HG03520 (cell line): Measurements from ENCODE around the gene ARSB.

Experiments
- ATAC-seq: cut with Tn5 transposase; IDR thresholded peaks from one replicate; pipeline ENCODE4 v1.9.1; 2021; ENCODE audit warnings: mild to moderate bottlenecking, moderate library complexity; ENCODE audit not compliant: unreplicated experiment

The ARSB gene

DNA sequence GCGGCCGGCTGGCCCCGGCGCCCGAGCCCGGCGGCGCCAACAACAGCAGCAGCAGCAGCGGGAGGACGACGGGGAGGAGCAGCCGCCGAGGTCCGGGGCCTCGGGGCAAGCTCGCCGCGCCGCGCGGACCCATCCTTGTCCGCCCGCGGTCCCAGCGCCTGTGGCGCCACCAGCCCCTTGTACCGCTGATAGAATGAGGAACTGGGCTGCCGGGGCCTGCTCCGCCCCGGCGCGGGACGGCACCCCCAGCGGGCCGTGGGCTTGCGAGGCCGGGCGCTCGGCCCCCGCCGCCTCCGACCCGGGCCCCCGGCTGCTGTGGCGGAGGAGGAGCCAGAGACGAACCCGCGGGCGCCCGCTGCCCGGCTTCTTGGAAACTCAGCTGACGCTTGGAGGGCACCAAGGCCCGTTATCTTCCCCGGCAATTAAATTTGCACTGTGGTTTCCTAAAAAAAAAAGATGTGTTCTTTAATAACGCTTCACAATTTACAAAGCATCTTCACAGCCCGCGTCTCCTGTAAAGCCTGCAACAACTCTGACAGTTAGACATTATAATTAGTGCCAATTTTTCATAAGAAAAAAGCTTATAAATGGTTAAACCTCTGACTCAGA is at the start of gene ARSB:
Gene ARSB (minus strand): TSS at position 195 of the 609 bp plus-strand sequence. CDS start 62 bp downstream, at position 133.
- peak; percentile 35 for ATAC-seq

DNA sequence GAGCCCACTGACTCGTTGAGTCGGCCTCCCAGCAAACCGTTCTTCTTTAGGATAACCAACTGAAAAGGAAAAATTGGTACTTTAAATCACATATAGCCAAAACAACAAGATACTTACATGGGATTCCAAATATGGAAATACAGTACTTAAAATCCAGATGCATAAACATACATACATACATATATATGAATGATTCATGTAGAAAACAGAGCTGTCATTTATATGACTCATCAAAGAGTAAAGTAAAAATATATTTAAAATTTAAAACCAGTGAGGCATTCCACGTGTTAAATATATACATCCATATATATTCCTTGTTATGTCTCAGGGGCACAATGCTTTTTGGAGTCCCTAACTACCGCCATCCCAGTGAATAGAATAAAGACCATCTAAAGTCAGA is 47.7 kb upstream of the ARSB start:
- ATAC-seq, result no peak

DNA sequence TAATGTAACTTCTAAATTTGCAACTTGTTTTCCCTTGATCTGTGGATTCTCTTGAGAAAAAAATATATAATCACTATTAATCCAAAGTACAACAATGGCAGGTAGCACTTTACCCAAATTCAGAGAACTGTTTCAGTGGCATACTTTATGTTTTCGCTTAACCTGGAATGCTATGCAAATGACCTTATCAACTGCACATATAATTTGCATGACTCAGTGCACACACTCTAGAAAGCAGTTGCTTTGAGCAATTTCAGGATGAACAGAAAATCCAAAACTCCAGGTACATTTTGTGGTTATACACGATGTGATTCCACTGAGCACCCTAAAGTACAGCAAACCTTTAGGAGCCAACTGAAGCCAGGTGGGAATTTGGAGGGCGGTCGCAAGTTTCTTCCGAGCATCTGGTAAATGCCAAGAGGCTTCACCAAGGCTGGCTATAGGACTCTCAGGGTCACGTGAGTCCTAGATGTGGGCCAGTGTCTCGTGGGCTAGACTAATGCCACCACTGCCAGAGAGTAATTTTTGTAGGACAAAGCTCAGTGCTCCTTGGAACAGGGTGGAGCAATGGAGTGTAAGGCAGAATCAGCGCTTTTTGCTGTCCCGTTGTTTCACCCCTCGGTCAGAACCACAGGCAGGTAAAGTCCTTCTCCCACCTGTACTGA is 47.1 kb upstream of the ARSB start:
- ATAC-seq, result no peak

DNA sequence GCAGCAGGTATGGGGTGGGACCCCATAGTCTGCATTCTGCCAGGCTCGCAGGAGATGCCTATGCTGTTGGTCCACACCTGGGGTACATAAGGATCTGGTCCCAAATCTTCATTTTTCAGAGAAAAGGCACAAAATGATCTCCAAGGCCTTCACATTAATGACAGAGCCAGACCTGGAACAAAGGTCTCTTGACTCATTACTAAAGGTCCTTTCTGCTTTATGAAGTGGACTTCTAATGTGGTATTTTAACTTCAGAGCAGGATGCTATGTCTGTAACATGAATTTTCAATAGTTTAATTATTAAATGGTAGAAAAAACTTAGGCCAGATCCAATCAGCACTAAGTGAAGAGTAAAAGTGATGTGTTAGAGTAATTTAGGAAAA is 46.4 kb upstream of the ARSB start:
- no peak for ATAC-seq

DNA sequence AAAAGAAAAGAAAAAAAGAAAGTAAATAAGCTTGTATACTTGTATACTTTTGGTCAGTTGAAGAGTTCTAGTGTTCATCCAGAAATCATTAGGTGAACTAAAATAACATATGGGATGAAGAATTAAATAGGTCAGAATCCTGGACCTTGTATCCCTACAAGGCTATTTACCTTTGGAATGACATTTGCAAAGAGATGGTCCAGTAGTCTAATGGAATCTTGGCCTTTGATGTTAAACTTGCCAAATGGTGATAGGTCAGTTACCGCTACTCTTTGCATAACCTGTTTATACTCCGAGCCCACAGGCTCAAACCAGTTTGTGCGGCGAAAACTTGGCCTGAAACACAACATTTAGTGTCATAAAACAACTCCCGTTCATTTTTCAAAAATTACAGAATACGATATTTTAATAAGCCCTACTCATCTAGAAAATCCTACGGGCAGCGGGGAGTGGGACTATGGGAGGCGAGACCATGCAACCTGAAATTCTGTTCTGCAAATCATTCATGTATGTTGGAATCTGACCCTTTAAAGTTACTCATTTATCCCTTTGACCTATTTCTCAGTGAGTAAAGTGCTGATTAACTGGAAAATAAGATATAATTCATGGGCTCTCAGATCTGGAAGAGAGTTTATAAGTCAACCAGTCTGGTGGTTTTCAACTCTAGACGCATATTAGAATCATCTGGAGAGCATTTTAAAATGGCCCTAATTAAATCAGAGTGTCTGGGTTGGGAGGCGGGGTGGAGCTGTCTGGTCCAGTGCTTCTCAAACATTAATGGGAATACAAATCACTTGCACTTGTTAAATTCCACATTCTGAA is 45.8 kb upstream of the ARSB start:
- ATAC-seq, result no peak

DNA sequence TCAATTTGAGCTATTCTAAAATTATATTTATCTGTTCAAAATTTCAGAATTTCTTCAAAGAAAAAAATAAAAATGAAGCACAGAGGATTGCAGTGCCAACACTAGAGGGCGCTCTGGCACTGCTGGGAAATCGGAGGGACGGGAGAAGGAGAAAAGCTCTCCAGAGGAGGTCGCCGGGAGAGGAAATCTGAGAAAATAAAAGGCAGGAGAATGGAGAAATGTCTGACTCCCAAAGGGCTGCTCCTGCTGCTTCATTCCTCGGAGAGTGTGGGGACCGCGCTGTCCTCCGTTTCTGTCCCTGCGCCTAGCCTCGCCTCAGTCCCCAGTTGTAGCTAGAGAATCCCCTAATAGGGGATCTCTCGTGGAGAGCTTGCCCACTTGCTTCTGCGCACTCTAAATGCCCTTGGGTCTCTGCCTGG is 40.0 kb upstream of the ARSB start:
- ATAC-seq, result no peak

DNA sequence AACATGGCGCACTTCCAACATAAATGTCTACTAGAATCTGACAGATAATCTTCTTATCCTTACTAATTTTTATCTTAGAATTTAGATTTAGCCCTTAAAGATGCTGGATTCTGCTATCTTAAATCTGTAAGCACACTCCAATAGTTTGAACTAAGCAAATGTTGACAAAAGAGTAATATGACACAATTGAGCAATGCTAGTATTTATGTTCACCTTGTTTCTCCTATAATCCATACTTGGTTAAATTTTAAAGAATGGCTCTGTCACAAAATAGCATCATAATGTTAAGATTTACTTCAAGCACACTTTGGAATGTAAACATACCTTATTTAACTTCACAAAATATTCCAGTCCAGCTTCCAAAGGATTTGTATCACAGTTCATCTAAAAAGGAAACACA is 38.8 kb upstream of the ARSB start:
- no peak for ATAC-seq

DNA sequence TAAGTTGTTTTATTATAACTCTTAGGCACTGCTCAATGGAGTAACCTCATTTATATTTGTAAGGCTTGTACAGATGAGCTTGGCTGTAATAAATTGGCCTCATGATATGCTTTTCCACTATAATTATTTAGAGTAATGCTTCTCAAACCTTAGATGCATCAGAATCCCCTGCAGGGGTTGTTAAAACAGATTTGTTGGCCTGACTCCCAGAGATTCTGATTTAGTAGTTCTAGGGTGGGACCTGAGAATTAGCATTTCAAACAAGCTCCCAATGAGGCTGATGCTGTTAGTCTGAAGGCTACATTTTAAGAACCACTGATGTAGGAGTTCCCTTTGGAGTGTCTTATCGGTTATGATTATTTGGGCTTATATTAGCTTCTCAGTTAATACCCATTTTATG is 38.2 kb upstream of the ARSB start:
- no peak for ATAC-seq

DNA sequence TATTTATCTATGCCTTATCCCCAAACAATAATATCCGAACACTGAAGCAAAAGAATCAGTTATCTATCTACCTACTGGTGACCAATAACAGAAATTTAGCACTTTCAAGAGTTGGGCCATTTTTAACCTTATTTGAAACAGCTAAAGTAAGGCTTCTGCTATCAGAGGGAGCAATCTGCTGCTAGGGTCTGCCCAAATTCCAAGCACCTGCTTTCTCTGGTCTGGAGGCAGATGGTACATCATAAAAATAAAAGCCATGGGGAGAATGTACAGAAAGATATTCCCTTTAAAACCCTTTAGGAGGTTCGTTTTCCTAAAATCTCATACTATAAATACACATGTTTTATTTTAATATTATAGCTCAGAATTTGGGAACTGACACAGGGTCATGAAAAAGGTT is 37.7 kb upstream of the ARSB start:
- no peak for ATAC-seq

DNA sequence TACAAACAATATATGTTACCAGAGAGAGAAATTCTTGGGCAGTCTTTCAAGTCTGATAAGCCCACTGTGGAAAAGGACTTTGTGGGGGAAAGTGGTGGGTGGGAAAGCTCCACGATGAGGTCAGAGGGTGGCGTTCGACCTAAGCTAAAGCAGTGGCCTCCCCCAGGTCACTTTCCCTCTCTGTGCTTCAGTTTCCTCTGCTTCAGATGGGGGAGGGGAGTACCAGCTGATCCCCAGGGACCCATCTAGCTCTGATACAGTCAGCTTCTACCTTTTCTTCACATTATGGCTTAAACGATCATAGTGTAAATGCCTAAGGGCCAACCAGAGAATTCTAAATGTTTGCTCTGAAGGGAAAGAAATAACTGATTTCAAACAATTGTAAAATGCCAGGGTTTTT is 36.6 kb upstream of the ARSB start:
- ATAC-seq, result no peak

DNA sequence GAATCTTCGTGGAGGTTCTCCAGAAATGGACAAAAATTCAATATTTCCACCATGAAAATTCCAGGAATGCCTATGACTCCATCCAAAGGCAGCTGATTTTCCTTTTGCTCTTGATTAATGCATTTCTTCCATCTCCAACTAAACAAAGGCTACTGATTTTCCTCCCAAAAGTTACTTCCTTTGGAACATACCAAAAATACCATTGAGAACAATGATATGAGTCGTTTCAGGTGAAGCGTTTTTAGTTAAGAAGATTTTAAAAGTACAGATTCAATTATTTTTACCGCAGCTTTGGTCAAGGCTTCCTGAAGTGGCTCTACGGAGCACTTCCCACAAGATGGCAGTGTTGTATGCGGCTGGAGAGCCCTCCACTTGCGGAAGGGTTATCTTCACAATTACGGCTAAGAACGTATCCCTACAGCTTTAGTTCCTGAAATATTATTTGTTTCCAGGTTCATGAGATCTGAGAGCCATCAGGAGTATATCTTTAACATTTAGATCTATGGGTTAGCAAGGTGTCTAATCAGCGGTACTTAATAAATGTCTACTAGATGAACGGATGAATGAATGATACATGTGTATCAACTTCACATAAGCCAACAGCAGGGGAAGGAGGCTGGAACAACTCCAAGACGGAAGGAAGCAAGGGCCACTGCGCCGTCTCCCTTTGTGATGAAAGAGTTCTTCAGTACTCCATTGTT is 35.9 kb upstream of the ARSB start:
- no peak for ATAC-seq

DNA sequence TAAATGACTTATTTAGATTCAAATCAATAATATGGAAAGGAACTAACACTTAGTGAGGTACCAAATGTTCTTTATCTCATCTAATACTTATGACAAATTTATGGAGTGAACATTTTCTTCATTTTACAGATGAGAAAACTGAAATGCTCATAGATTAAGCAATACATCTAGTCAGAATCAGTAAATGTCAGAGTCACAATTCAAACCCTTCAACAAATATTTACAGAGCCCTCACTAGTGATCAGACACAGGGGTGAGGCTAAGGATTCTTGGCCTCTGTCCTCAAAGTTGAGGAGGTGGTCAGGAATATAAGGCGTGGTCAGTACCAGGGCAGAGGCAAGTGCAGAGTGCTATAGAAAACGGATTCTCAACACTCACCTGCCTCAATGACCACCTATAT is 29.5 kb upstream of the ARSB start:
- no peak for ATAC-seq

DNA sequence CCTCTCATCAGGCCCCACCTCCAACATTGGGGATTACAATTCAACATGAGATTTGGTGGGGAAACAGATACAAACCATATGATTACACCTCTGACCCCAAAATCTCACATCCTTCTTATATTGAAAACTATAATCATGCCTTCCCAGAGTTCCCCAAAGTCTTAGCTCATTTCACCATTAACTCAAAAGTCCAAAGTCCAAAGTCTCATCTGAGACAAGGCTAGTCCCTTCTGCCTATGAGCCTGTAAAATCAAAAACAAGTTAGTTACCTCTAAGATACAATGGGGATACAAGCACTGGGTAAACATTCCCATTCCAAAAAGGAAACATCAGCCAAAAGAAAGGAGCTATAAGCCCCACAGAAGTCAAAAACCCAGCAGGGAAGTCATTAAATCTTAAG is 26.8 kb upstream of the ARSB start:
- no peak for ATAC-seq

DNA sequence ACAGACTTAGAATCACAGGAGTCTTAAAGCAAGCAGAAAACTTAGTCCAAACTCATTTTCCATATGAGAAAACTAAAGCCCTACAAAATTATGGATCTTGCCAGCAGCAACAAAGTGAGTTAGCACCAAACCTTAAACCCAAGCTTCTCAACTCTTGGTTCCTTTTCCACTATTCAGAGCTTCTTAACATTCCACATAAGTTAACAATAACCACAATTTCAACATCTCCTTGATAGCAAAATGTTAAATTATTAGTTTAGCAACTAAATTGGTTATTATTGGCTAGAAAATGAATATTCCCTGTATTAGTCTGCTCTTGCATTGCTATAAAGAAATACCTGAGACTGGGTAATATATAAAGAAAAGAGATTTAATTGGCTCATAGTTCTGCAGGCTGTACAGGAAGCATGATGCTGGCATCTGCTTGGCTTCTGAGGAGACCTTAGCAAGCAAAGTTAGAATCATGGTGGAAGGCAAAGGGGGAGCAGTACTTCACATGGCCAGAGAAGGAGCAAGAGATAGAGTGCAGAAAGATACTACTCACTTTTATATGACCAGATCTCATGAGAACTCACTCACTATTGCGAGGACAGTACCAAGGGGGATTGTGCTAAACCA is 26.2 kb upstream of the ARSB start:
- no peak for ATAC-seq

DNA sequence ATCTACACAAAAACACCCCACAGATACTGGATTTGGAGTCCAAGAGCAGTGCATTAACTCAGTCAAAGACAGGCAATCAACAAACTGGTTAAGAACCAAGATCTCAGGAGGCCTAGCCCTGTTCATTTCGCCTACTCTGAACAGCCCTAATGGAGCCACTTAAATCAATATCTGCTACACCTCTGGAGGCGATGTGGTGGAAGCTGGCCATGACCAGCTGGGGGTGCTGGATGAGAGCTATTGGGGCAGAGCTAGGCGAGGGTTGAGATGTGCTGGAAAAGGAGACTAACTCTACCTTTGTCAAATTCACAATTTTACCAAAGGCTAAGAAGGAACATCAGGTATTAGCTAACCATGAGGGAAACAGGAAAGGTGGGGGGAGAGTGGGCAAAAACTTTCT is 23.3 kb upstream of the ARSB start:
- no peak for ATAC-seq

DNA sequence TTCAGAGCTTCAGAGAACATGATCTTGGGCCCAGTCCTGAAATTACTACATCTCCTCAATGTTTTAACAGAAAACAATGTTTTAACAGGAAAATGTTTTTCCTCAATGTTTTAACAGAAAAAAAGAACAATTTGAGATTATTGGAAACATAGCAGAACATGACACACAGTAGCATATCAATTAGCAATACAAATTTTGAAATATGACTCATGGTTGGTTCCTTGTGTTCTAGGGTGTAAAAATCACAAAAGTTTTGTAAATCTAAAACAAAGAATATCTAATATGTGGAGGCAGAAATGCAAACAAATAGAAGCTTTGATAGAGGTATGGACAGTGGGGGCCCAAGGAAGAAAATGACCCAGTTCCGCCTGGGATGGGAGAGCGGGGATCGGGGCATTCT is 22.8 kb upstream of the ARSB start:
- no peak for ATAC-seq

DNA sequence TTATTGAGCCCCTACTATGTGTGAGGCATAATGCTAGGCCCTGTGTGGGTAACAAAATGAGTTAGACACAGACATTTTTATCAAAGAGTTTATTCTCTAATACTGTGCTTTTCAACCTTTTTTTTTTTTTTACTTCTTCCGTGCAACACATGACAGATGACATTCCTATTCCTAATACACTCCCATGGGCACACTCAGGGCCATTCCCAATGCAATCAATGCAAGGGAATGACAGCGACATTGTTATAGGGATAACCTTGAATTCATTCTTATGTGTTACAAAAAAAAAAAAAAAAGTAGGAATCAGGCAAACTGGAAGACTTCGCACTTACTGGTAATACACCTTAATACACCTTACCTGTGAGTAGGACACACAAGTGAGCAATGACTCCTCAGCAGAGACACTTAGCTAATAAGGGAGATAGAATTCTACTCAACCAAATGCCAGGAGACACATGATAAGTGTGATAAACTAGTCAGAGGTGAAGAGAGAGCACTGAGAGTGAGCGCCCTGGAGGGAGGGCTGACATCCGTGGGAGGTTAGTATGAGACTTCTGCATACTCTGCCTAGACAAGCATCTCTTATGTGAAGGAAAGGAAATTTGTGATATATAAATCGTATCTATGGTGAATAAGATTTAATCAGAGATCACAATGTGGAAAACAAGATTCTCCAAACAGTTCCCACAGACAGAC is 21.0 kb upstream of the ARSB start:
- no peak for ATAC-seq

DNA sequence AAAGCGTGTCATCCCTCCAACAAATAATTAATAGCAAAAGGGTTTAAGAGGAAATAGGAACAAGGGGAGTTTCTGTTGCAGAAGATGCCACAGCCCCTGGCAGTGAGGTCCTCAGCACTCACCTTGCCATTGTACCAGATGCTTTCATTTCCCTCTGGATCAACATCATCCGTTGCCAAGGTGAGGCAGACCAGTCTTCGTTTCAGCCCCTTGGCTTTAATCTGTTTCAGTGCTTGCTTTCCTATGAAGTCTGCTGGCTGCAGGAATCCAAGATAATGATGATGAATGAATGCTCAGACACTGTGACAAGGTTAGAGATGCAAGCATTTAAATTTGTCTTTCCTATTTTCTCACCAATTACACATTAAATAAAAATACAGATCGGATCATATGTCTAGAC is 20.0 kb upstream of the ARSB start:
- ATAC-seq, result no peak

DNA sequence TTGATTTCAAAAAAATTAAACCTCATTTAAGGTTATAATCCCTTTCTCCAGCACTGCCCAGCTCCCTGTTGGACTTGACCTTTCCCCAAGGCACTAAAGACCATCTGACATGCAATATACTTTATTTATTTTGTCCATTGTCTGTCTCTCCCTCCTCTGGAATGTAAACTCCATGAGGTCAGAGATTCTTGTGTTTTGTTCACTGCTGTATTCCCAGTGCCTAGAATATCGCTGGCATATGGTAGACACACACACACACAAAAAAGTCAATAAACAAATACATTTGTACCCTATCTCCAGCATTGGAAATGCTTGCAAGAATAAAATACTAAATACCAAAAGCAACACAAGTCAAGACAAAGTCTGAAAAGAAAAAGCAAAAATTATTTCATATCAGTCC is 17.3 kb upstream of the ARSB start:
- ATAC-seq, result no peak

DNA sequence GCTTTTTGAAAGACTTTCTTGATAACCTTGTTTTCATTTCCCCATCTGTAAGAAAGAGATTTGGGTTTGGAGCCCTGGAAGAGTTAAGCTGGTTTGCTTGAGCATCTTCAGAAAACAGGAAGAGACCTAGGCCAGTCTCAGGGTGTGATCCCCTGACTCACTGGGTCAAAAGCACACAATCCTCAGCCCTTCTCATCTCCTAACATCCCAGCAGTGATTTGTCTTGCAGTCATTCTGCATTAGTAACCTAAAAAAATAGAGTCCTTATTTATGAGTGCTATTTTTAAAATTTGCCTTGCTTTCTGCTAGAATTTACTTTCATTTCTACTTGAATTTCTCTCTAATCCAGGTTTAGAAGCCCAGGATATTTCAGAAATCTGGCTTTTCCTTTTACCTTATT is 16.4 kb upstream of the ARSB start:
- ATAC-seq, result no peak

DNA sequence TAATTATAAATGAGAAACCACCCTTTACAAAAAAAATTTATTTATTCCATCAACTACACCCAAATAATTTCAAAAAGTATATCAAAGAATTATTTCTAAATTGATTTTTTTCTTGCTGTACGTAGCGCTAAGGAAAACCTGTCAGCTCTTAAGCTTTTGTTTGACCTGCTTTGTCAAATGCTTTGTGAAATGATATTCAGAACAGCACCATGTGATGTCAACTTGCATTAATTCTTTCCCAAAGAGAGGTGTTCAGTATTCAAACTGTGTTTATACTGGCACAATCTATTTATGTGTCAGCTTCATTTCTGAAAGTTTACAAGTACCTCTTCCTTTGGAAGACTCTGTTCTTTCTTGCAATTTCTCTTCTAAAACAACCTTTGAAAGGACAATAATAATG is 12.0 kb upstream of the ARSB start:
- no peak for ATAC-seq
